Thyroid gland (tissue), 4 donors: ENCODE data around the gene TENM3. TPM values are rescaled to one million over a fixed set of nuclear protein-coding genes. Genes with fewer than 3 reads are reported as not detected.

Source experiments
- DNase-seq, 2 donors: peaks; one replicate each; pipeline ENCODE4 v3.0.0-alpha.2; 2019
- H3K27ac ChIP-seq, 3 donors: fragments of 200-600 bp; sonication (generic); 1 replicate in 2 of 3; 2 replicates in 1 of 3; pipeline ENCODE4 v1.5.1; 2016 to 2019; ENCODE audit warnings: mild to moderate bottlenecking in 1 of 3, moderate library complexity in 1 of 3
- H3K27me3 ChIP-seq: fragments of 200-600 bp; sonication (generic); one replicate; pipeline ENCODE4 v1.5.1; 2019
- H3K36me3 ChIP-seq, 2 donors: fragments of 200-600 bp; sonication (generic); one replicate each; pipeline ENCODE4 v1.5.1; 2016 to 2019
- H3K4me1 ChIP-seq, 2 donors: fragments of 200-600 bp; sonication (generic); one replicate each; pipeline ENCODE4 v1.5.1; 2017 to 2019
- H3K4me3 ChIP-seq, 3 donors: fragments of 200-600 bp; sonication (generic); replicated peaks in 1 of 3; 1 replicate in 2 of 3; 2 replicates in 1 of 3; pipeline ENCODE4 v1.5.1; 2016; ENCODE audit warnings: mild to moderate bottlenecking in 1 of 3
- H3K9me3 ChIP-seq: fragments of 200-600 bp; sonication (generic); one replicate; pipeline ENCODE4 v1.5.1; 2017
- CTCF ChIP-seq, 6 experiments: fragments of 200-600 bp in 3 of 6; fragments of 450-650 bp in 3 of 6; sonication (generic) in 3 of 6; IDR thresholded peaks; one replicate each; pipeline ENCODE4 v1.5.1; 2016 to 2019; ENCODE audit warnings: antibody characterized with exemption in 6 of 6, mild to moderate bottlenecking in 2 of 6, inconsistent platforms in 1 of 6, moderate library complexity in 1 of 6
- POLR2A ChIP-seq, 2 donors: fragments of 450-650 bp; IDR thresholded peaks; one replicate each; pipeline ENCODE4 v1.6.1; 2017; ENCODE audit warnings: antibody characterized with exemption in 2 of 2, mild to moderate bottlenecking in 2 of 2, moderate library complexity in 1 of 2
- WGBS, 2 donors: methylation state at CpG; one replicate each; pipeline ENCODE4 v1.1.5; 2017; 5-methylcytosine and 5-hydroxymethylcytosine counted together
- intact Hi-C: fragments of 100-400 bp; cut with DNase I; formaldehyde crosslinking; loops from one replicate; pipeline ENCODE4 v1.15.1; 2023
- total RNA-seq, 4 donors: library from RNA; depleted of rRNA; stranded (reverse); fragments of >200 nt; gene quantifications; one replicate each; pipeline ENCODE4 v1.2.3, GENCODE V29; 2016

Gene TENM3
- total RNA-seq, 4 donors from 2014 or later, result 41.8 to 82.2 (median 68.1) TPM

- 94% methylated on average over 4 of the region's 4 CpGs for WGBS, 2 donors
- no peaks in the 10 kb centered on the region for H3K27me3 ChIP-seq
- no peaks in the 10 kb centered on the region for H3K9me3 ChIP-seq
- no peak for DNase-seq
- H3K27ac ChIP-seq, result no peak overlapping the region
- H3K4me3 ChIP-seq, result no peak overlapping the region
- H3K4me1 ChIP-seq, result no peaks in the 10 kb centered on the region
- intact Hi-C loops, result no loop called here
- no peak for TF ChIP-seq POLR2A (IDR thresholded peaks at IDR 0.05)
- TF ChIP-seq CTCF (IDR thresholded peaks at IDR 0.05), result no peak
- no peaks in the 10 kb centered on the region for H3K36me3 ChIP-seq
Observed at GRCh38 chr4:182604953-182605352, 361.8 kb downstream of the TENM3 start.

GRCh38 chr4:182608525-182608924, 365.3 kb downstream of the TENM3 start:
- Histone ChIP-seq H3K36me3 (no peaks in the 10 kb centered on the region), H3K4me1 (no peaks in the 10 kb centered on the region), H3K27me3 (no peaks in the 10 kb centered on the region), H3K27ac (no peak overlapping the region), H3K4me3 (no peak overlapping the region), H3K9me3 (no peaks in the 10 kb centered on the region)
- no peak for DNase-seq
- intact Hi-C loops, result no loop called here
- TF ChIP-seq POLR2A (IDR thresholded peaks at IDR 0.05), result no peak
- TF ChIP-seq CTCF (IDR thresholded peaks at IDR 0.05), result no peak
- WGBS, 2 donors, result 97 to 99% methylated on average over 14 to 20 of the region's 23 CpGs

- H3K4me1 ChIP-seq, result no peaks in the 10 kb centered on the region
- no peak overlapping the region for H3K4me3 ChIP-seq
- intact Hi-C loops, result no loop called here
- no peaks in the 10 kb centered on the region for H3K27me3 ChIP-seq
- no peaks in the 10 kb centered on the region for H3K9me3 ChIP-seq
- no peak for DNase-seq
- TF ChIP-seq CTCF (IDR thresholded peaks at IDR 0.05) (no peak), POLR2A (IDR thresholded peaks at IDR 0.05) (no peak)
- H3K27ac ChIP-seq, result no peak overlapping the region
- WGBS, 2 donors, result 89 to 91% methylated on average over 4 of the region's 4 CpGs
- H3K36me3 ChIP-seq, result no peaks in the 10 kb centered on the region
Observed at GRCh38 chr4:182616476-182616875, 373.3 kb downstream of the TENM3 start.

- 84 to 92% methylated on average over 5 of the region's 5 CpGs for WGBS, 2 donors
- no peak for TF ChIP-seq CTCF (IDR thresholded peaks at IDR 0.05)
- TF ChIP-seq POLR2A (IDR thresholded peaks at IDR 0.05), result no peak
- intact Hi-C loops, result no loop called here
- no peak overlapping the region for H3K4me3 ChIP-seq
- H3K9me3 ChIP-seq, result no peaks in the 10 kb centered on the region
- DNase-seq, result no peak
- no peak overlapping the region for H3K27ac ChIP-seq
- no peaks in the 10 kb centered on the region for H3K36me3 ChIP-seq
- H3K4me1 ChIP-seq, result peaks cover 0 to 4% of the 10 kb centered on the region in 2 donors
- H3K27me3 ChIP-seq, result no peaks in the 10 kb centered on the region
Observed at GRCh38 chr4:182619660-182620059, 376.5 kb downstream of the TENM3 start.

GRCh38 chr4:182620111-182620980, 377.1 kb downstream of the TENM3 start:
- Histone ChIP-seq H3K4me1 (peaks cover 0 to 4% of the 10 kb centered on the region in 2 donors), H3K4me3 (no peak overlapping the region), H3K36me3 (no peaks in the 10 kb centered on the region), H3K9me3 (no peaks in the 10 kb centered on the region), H3K27me3 (no peaks in the 10 kb centered on the region), H3K27ac (no peak overlapping the region)
- no peak for DNase-seq
- intact Hi-C loops, result no loop called here
- 89 to 90% methylated on average over 10 of the region's 10 CpGs for WGBS, 2 donors
- TF ChIP-seq POLR2A (IDR thresholded peaks at IDR 0.05), result no peak
